Stimulated activated CD4-positive, alpha-beta T cell treated with anti-CD3 and anti-CD28 coated beads, Interleukin-2, amount 100 ng/mL, for 48 hours (primary cell): ENCODE data around the gene HLX.
A peak's percentile ranks its signal among the peaks of the same experiment; 100 is the strongest.

ENCODE experiments used
- DNase-seq, 2 donors: peaks; one replicate each; pipeline ENCODE4 v3.0.0-alpha.2; 2020

The HLX gene

GRCh38 chr1:220879076-220879508, at the start of gene HLX:
Gene HLX, plus strand, starts transcription at chr1:220879443. Its CDS starts 415 bp downstream, at chr1:220879858.
- peak in 1 of 2 donors; percentile 26 for DNase-seq

GRCh38 chr1:220833436-220833835, 45.8 kb upstream of the HLX start:
- no peak for DNase-seq

GRCh38 chr1:220834155-220834870, 44.9 kb upstream of the HLX start:
- DNase-seq: no peak

- DNase-seq: no peak
These were observed 40.7 kb upstream of the HLX start for GRCh38 chr1:220838578-220838977.

GRCh38 chr1:220839474-220839873, 39.8 kb upstream of the HLX start:
- DNase-seq: no peak

GRCh38 chr1:220841293-220841692, 38.0 kb upstream of the HLX start:
- DNase-seq: no peak

GRCh38 chr1:220843481-220844011, 35.7 kb upstream of the HLX start:
- no peak for DNase-seq

GRCh38 chr1:220852408-220852807, 26.8 kb upstream of the HLX start:
- DNase-seq: no peak

GRCh38 chr1:220872296-220872695, 6.9 kb upstream of the HLX start:
- no peak for DNase-seq

- DNase-seq: no peak
These were observed 6.2 kb upstream of the HLX start for GRCh38 chr1:220873087-220873486.

GRCh38 chr1:220873868-220874655, 5.2 kb upstream of the HLX start:
- no peak for DNase-seq

GRCh38 chr1:220875260-220875659, 4.0 kb upstream of the HLX start:
- no peak for DNase-seq

GRCh38 chr1:220876511-220877376, 2.5 kb upstream of the HLX start:
- DNase-seq: no peak

GRCh38 chr1:220877377-220878095, 1.7 kb upstream of the HLX start:
- DNase-seq: no peak

GRCh38 chr1:220878191-220879075, 810 bp upstream of the HLX start:
- no peak for DNase-seq

GRCh38 chr1:220879509-220880361, 492 bp downstream of the HLX start:
- DNase-seq: no peak

- DNase-seq: no peak
These were observed 1.1 kb downstream of the HLX start for GRCh38 chr1:220880362-220880670.

GRCh38 chr1:220880726-220881506, 1.7 kb downstream of the HLX start:
- no peak for DNase-seq

- DNase-seq: no peak
These were observed 3.0 kb downstream of the HLX start for GRCh38 chr1:220882061-220882891.
